Peyer's patch (tissue), 4 donors: ENCODE results near the gene FBXO48.

ENCODE experiments used
- CTCF ChIP-seq, 6 experiments: fragments of 450-650 bp in 4 of 6; fragments of 200-600 bp in 2 of 6; sonication (generic) in 1 of 6; IDR thresholded peaks; one replicate each; pipeline ENCODE4 v1.5.1; 2017 to 2019; ENCODE audit warnings: antibody characterized with exemption in 6 of 6, mild to moderate bottlenecking in 3 of 6, moderate library complexity in 1 of 6
- POLR2A ChIP-seq, 2 donors: fragments of 450-650 bp; IDR thresholded peaks; one replicate each; pipeline ENCODE4 v1.5.1; 2017; ENCODE audit warnings: antibody characterized with exemption in 2 of 2, mild to moderate bottlenecking in 2 of 2, moderate library complexity in 2 of 2

- TF ChIP-seq CTCF (IDR thresholded peaks at IDR 0.05), result no peak
- no peak for TF ChIP-seq POLR2A (IDR thresholded peaks at IDR 0.05)
Measured at GRCh38 chr2:68501768-68502167, 34.7 kb upstream of the FBXO48 start.
